Stimulated activated CD8-positive, alpha-beta memory T cell treated with anti-CD3 and anti-CD28 coated beads, Interleukin-7, amount 100 ng/mL, for 24 hours (primary cell): ENCODE results near the gene MKRN3.

Source experiments
- DNase-seq: peaks from one replicate; pipeline ENCODE4 v3.0.0-alpha.2; 2020; ENCODE audit warnings: low read depth

The MKRN3 gene

DNA sequence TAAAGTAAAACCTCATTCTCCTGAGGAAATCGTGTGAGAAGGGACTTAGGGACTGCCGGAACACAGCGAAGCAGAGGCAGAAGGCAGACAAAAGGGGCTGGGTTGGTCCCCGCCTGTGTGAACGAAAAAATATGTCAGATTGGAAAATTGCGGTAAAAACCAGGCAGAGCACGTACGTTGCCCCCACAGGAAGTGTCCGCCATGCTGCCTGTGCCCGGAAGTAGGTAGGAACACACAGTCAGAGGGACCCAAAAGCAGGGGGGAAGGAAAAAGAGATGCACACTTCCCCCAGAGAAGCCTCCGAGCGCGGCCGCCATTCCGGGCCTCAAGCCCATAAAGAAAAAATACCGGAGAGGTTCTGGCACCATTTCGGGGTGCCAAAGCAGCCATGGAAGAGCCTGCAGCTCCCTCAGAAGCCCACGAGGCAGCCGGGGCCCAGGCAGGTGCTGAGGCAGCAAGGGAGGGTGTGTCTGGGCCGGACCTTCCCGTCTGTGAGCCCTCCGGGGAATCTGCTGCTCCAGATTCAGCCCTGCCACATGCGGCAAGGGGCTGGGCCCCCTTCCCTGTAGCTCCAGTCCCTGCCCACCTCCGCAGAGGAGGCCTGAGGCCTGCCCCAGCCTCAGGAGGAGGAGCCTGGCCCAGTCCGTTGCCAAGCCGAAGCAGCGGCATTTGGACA is at the start of gene MKRN3:
Gene MKRN3 (plus strand): TSS at position 280 of the 676 bp plus-strand sequence. CDS start 109 bp downstream, at position 389.
- peak; percentile 15 for DNase-seq

DNA sequence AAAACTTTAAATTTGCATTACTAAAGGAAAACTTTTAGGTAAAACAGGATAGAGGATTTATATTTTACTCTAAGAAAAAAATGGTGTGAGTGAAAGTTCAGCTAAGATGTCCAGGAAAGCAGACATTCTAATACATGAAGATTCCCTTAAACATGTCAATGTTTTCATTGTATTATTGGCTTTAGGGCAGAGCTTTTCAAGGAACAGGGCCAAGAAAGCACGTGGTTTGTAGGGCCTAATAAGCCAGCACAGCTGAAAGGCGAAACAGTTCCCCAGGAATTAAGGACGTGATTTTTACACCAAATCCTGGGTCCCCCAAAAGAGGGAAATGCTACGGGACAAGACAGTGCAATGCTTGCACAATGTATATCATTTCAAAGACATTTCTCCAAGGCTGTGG is 48.6 kb upstream of the MKRN3 start:
- DNase-seq = no peak

DNA sequence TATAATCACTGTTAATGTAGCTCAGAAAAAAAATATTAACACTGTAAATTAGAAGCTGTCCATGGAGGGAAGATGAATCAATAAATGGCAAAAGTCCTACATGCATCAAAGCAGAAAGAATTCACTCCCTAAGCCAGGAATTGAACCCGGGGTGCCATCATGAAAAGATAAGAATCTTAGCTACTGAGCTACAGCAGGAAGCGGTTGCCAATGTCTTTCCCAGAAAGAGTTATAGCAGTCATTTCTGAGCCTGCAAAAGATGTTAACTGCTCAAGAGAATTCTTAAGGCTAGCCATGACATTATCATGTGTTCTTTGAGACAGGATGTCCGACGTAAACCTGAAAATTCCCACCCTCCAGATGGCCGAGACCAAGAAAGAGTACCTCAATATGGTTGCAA is 47.4 kb upstream of the MKRN3 start:
- no peak for DNase-seq

DNA sequence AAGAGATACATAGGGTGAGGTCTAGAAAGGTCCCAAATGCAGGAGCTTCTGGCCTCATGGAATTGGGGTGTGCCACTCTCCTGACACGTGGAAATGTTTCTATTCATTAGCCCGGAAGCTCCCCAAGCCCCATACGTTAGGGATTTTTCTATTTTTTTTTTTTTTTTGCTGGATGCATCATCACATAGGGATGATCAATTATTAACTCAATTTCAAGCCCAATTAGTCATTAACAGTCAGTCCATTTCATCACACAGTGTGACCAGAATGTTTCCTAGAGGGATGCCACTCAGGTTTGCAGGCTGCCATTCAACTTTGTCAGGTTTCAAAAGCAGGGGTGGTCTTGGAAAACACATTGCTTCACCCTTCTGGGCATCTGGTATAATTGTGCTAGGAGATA is 40.7 kb upstream of the MKRN3 start:
- no peak for DNase-seq

DNA sequence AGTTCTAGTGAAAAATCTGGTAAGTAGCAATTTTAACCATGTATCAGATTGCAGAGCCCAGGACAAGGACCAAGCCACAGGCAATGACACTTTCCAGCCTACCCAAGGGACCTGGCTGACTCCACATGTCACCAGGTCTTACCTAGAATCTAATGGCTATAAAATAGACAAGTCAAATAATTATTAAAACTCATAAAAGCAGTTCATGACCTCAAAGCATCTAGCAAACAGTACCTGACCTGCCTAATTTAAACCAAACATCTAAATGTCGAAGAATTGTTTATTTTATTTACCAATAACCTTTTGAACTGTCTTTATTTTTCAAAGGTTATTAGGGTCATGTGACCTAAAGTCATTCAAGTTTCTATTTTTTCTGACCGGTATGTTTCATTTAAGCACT is 35.6 kb upstream of the MKRN3 start:
- no peak for DNase-seq

DNA sequence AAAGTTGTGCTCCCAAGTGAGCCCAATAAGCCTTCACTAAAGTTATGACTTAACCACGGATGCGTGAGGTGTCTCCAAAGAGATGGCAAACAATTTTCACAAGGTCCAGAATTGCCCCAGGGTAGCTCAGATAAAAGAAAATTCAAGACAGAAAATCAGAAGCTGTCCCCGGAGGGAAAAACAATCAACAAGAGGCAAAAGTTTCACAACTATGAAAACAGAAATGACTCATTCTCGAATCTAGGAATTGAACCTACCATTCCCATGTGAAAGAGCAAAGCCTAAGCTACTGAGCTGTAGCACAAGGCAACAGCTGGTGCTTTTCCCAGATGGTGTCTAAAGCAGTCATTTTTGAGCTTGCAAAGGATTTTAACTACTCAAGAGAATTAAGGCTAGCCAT is 33.5 kb upstream of the MKRN3 start:
- no peak for DNase-seq

DNA sequence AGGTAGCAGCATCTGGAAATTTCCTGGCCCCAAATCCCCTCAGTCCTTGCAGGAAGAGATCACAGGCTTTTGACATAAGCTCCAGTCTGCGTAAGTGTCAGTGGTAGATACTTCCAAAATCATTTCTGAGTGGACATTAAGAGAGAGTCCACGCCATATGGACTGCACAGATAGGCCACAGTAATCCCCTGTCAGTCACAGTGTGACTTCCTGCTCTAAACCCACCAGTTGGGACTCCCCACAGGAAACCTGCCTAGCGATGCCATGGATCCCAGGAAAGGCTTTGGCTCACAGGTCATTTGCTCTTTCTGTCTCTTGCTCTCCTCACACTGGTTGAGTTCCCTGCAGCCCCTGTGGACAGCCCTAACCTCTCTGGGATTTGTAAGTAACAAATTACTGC is 28.8 kb upstream of the MKRN3 start:
- no peak for DNase-seq

DNA sequence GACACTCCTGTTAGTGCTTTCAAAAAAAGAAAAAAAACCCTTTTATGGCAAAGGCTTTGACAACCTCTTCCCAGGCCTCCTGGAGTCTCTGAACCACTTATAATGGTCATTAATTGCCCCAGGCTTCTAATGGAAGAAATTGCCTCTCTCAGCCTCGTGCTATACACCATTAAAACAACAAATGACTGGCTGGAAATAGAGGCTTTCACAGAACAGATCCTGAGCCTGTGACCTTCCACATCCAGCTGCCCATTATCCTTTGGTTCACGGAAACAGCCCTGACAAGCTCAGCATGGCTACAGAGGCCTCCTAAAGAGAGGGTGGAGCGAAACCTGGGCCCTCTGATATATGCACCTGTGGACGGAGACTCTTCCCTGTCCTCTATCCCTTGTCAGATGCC is 26.8 kb upstream of the MKRN3 start:
- no peak for DNase-seq

DNA sequence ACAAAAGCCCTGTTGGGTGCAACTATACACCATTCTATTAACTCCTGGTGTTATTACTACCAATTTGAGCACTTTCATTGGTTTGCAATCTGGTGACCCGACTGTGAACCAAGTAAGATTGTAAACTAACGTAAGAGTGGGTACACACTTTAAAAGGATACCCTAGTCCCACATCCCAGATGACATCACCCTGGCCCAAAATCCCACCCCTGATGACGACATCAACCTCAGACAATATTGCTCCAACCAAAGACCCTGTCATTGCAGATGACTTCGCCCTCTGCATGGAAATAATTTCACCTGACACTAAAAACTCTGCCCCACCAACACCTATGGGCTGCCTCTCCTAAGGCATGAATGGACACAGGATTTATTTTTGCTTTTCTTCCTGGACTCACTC is 25.6 kb upstream of the MKRN3 start:
- DNase-seq = no peak

DNA sequence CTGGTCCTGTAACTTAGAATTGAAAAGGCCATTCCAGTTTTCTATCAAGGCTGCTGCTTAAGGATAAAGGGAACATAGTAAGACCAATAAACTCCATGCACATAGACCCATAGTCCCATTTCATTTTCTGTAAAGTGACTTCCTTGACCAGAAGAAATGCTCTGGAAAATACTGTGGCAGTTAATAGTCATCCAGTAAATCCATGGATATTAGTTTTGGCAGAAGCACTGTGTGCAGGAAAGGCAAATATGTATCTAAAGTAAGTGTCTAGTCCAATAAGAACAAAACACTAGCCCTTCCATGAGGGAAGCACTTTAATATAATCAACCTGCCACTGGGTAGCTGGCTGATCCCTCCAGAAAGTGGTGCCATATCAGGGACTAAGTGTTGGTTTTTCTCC is 19.3 kb upstream of the MKRN3 start:
- DNase-seq = no peak

DNA sequence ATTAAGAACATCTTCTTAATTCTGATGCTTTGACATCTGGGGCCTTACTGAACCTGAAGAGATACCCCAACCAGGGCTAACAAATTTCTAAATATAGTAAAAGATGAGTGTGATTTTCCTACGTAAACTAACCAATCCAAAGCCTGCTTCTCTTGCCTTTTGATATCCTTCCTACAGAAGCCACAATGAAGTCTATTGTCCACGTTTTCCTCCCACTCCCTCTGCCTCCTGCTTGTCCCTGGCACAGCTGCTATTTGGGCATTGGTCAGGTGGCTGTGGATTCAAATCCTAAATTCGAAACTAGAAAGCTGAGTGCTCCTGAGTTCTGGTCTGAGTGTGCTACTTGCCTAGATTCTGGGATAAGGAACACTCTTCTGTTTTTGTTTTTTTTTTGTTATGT is 17.4 kb upstream of the MKRN3 start:
- DNase-seq = no peak

DNA sequence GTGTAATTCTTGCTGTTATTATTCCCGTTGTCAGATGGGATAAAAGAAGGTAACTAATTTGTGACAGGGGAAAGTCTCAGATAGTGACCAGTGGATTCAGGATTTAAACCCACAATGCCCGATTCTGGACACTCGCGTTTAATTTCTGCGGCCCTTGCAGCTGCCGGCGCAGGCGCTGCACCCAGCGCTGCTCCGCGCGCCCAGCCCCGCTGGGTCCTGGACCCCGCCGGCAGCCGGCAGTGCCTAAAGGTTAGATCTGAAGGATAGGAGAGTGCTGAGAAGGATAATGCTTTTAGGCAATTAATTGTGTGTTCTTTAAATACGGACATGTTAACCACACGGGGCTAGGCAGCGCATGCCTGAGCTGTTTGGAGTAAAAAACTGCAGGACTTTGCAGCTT is 3.6 kb upstream of the MKRN3 start:
- no peak for DNase-seq

DNA sequence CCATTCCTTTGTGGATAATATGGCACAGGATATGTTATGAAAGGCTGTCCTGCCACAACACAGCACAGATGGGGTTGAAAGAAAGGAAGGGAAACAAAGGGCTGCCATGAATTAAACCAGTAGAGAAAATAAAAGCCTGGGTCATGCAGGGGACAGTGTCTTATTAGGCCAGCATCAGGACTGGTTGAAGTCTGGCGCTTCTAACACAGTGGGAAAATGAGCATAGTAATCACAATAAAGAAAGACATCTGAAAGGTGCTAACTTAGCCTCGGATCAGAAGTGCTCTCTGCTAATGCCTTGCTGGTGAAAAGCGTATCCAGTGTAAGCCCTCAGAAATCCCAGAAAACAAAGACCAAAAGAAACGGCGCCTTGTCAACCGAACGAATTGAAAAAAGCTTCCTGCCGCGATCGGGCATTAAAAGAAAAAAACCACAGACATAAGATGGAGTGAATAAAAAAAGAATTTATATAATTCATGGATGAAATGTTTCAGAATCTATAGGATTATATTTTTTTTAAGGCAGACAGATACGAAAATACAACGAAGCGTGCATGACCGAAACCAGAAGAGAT is 566 bp upstream of the MKRN3 start:
- no peak for DNase-seq

DNA sequence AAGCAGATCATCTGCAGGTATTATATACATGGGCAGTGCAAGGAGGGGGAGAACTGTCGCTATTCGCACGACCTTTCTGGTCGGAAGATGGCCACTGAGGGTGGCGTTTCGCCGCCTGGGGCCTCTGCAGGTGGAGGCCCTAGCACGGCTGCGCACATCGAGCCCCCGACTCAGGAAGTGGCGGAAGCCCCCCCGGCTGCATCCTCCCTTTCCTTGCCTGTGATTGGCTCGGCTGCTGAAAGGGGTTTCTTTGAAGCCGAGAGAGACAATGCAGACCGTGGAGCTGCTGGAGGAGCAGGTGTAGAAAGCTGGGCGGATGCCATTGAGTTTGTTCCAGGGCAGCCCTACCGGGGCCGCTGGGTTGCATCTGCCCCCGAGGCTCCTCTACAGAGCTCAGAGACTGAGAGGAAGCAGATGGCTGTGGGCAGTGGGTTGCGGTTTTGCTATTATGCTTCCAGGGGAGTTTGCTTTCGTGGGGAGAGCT is 639 bp downstream of the MKRN3 start:
- peak; percentile 5 for DNase-seq

DNA sequence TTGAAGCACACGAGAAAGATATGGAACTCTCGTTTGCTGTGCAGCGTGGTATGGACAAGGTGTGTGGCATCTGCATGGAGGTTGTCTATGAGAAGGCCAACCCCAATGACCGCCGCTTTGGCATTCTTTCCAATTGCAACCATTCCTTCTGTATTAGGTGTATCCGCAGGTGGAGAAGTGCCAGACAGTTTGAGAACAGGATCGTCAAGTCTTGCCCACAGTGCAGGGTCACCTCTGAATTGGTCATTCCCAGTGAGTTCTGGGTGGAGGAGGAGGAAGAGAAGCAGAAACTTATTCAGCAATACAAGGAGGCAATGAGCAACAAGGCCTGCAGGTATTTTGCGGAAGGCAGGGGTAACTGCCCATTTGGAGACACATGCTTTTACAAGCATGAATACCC is 1.2 kb downstream of the MKRN3 start:
- DNase-seq = no peak

DNA sequence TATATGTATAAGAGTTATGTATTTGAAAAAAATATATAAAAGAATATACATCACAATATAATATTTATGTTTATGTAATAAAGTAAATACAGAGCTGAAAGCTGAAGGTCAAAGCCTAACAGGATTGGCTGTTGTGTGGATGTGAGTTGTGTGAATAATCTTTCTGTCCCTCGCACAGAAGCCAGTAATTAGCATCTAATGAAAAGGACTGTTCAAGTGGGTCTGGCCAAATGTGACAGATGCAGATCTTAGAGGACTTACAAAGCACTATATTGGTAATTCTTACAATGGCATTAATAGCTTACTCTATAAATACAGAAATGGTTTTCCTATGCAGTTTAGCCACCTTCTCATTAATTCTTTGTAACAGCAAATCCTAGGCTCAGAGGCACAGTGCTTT is 2.4 kb downstream of the MKRN3 start:
- no peak for DNase-seq

DNA sequence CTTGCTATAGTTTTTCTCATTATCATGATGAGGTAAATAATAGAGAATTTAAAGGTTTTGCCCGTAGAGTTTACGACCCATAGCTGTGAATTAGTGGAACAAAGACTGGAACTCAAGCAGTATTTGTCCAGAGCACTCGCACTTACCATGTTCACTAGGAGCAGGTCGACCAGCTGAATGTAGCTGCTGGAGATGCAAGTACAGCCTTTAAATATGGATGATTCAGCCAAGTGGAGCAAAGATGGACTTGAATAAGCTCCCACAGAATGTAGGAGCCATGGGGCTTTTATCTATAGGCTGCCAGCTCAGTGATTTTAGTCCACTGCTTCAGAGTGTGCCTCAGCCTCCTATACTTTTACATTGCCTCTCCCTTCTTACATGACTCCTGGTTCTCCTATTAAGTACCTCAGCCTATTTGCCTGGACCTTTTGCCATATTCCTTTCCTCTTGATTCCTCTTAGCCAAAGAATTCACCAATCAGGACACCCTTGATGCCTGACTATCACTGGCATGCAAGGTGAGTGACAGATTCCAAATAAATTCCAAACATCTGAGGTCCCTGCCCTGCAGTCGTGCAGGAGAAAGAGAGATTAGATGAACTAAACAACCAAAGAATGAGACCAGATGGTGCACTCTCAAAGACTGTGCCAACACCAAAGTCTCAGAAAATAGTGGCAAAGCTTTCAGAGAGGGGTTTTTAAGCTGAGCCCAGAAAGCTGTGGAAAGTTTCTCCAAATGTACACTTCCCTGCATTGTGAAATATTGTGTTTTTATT is 3.9 kb downstream of the MKRN3 start:
- DNase-seq = no peak

DNA sequence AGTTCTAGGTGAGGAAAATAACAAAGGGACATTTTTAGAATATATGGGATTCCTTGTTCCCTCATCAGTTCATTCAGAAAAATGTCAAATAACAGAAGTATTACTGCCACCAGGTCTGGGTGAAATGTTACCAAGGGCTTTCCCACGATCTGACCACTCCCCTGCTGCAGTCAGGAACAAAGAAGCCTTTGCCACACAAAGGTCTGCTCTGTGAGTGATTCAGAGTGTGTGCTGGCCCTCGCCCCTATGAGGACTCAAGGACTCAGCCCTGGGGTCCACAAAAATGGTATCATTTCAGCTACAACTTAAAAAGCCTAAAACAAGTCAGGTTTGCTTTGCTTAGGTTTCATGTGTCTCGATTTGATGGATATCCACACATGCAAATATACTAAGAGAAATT is 5.0 kb downstream of the MKRN3 start:
- DNase-seq = no peak

DNA sequence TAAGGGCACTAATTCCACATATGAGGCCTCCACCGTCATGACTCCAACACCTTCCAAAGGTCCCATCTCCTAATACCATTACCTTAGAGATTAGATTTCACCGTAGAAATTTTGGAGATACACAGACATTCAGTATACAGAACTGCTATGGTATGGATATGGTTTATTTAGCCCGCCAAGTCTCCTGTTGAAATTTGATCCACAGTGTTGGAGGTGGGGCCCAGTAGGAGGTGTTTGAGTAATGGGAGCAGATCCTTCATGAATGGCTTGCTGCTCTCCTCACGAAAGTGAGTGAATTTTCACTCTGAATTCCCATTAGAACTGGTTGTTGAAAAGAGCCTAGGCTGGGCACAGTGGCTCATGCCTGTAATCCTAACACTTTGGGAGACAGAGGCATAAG is 7.4 kb downstream of the MKRN3 start:
- no peak for DNase-seq

DNA sequence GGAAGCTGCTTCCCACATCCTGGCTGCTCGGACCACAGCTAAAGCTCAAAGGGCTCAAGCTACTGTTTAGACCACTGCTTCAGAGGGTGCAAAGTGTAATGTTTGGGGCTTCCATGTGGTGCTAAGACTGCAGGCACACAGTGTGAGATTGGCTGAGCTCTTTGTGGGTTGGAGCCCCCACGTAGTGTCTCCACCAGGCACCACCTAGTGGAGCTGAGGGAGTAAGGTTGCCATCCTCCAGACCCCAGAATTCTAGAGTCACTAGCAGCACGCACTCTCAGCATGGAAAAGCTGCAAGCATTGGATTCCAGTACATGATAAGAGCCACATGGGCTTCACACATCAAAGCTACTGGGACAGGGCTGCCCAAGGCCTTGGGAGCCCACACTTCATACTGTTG is 9.3 kb downstream of the MKRN3 start:
- DNase-seq = no peak

DNA sequence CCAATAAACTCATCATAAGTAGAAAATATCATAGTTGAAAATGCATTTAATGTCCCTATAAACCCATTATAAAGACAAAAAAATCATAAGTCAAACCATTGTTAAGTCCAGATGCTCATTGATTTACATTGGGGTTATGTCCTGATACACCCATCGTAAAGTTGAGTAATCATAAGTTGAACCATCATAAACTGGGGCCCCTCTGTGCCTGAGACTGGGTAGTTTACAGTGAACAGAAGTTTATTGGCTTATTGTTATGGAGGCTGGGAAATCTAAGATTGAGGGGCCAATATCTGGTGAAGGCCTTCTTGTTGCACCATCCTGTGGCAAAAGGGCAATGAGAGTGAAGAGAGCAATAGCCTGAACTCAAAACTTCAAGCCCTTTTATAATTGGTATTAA is 10.6 kb downstream of the MKRN3 start:
- no peak for DNase-seq

DNA sequence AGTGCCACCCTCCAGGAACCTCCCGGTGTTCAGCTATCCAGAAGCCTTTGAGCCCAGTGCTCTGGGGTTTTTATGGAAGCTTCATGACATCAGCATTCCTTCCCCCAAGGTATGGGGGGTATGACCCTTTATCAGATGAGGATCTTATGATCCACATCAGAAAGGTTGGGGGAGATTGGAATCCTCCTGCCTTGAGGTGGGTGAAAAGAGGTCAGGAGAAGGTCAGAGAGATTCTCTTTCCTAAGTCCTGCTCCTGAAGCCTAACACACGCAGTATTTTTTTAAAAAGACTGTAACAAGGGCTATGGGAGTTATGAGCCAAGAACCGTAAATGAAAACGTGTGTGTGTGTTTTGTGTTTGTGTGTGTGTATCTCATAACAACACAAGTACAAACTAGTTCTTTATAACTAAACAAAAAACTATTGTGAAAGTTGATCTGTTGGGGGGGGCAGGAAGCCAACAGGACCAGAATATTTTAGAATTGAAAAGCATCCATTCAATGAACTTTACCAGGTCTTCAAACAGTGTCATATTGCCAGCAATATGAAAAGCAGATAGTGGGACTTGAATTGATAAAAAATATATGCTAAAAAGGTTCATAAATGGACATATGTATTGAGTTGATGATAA is 13.2 kb downstream of the MKRN3 start:
- DNase-seq = no peak

DNA sequence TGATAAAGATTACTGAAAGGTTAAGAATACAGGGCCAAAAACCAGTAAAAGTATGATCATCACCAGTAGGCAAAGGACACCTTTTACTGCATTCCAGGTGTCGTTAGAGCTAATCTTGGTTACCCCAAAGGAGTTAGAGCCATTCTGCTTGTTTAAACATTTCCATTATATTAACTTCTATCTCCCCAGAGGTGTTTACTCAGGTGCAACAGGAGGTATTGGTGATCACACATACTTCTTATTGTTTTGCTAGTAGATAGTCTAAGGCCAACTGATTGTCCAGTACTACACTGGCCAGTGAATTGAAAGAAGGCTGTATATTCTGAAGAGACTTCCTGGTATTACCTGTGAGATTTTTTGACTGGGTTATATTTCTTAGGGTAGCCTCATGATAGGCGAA is 22.8 kb downstream of the MKRN3 start:
- DNase-seq = no peak
